GM12878 (cell line): ENCODE measurements around the gene PIP4K2A. TPM values are rescaled to one million over a fixed set of nuclear protein-coding genes. Genes with fewer than 3 reads are reported as not detected.

Experiments used
- ATAC-seq: fragments of 200-7000 bp; cut with Tn5 transposase; 3 replicates; pipeline ENCODE4 v1.9.1; 2020; ENCODE audit warnings: mild to moderate bottlenecking, moderate library complexity
- BruUV-seq: library from RNA; stranded (reverse); fragments of 400-500 nt; replicated peaks from 2 replicates; lab custom pipeline; 2021; lab: Mats Ljungman, UMichigan
- CTCF ChIA-PET: fragments of 300-600 bp; sonication (Branson Sonifier 250); formaldehyde crosslinking; extraction: SDS; loops from one replicate; lab custom pipeline; 2021; ENCODE audit warnings: inconsistent platforms; lab: Yijun Ruan, JAX
- POLR2A ChIA-PET: fragments of 350-600 bp; formaldehyde crosslinking; extraction: SDS; loops from one replicate; lab custom pipeline; 2021; ENCODE audit warnings: inconsistent platforms; lab: Charles Lee
- RAD21 ChIA-PET: fragments of 300-600 bp; sonication (Branson Sonifier 250); formaldehyde crosslinking; loops from one replicate; lab custom pipeline; 2023; ENCODE audit warnings: antibody characterized with exemption; ENCODE audit not compliant: unreplicated experiment; lab: Charles Lee
- SMC1A ChIA-PET: fragments of 300-600 bp; sonication (Branson Sonifier 250); formaldehyde crosslinking; loops from one replicate; lab custom pipeline; 2023; ENCODE audit not compliant: unreplicated experiment, uncharacterized antibody; lab: Charles Lee
- DNase-seq: peaks from one replicate; pipeline ENCODE4 v3.0.0-alpha.2; 2011; ENCODE audit warnings: low read depth, low spot score
- FAIRE-seq: peaks from 3 replicates; lab custom pipeline; 2011; peaks lifted over from hg19 to GRCh38; lab: Jason Lieb, UNC
- H2AFZ ChIP-seq: 2 replicates; pipeline ENCODE4 v1.6.0; 2011; ENCODE audit warnings: low read depth, low read length, control low read depth; ENCODE audit not compliant: control insufficient read depth
- H3K27ac ChIP-seq: 2 replicates; pipeline ENCODE4 v1.5.1; 2011; ENCODE audit warnings: control low read depth; ENCODE audit not compliant: control insufficient read depth, insufficient read depth
- H3K27me3 ChIP-seq, 2 experiments: replicated peaks in 1 of 2; 2 replicates each; pipeline versions ENCODE4 v1.6.0 to v1.6.1; 2011; ENCODE audit warnings: low read length in 1 of 2; ENCODE audit not compliant: control insufficient read depth in 2 of 2, insufficient read depth in 2 of 2
- H3K36me3 ChIP-seq, 2 experiments: 2 replicates each; pipeline ENCODE4 v1.5.1; 2011; ENCODE audit warnings: low read length in 1 of 2; ENCODE audit not compliant: control insufficient read depth in 2 of 2, insufficient read depth in 2 of 2
- H3K4me1 ChIP-seq: 2 replicates; pipeline ENCODE4 v1.6.1; 2011; ENCODE audit warnings: mild to moderate bottlenecking, low read length, moderate library complexity, mixed read lengths; ENCODE audit not compliant: control insufficient read depth, insufficient read depth
- H3K4me2 ChIP-seq: 2 replicates; pipeline ENCODE4 v1.6.0; 2011; ENCODE audit warnings: control low read depth; ENCODE audit not compliant: control insufficient read depth, insufficient read depth
- H3K4me3 ChIP-seq: fragments of 200-600 bp; sonication (generic); 2 replicates; pipeline ENCODE4 v1.5.1; 2016
- H3K79me2 ChIP-seq: 2 replicates; pipeline ENCODE4 v1.6.0; 2011; ENCODE audit warnings: low read length; ENCODE audit not compliant: control insufficient read depth, insufficient read depth
- H3K9ac ChIP-seq: 2 replicates; pipeline ENCODE4 v1.8.0; 2011; ENCODE audit warnings: low read length, control low read depth, mixed read lengths; ENCODE audit not compliant: control insufficient read depth, insufficient read depth
- H3K9me3 ChIP-seq: replicated peaks from 3 replicates; pipeline ENCODE4 v1.5.1; 2011; ENCODE audit warnings: mild to moderate bottlenecking, low read length; ENCODE audit not compliant: control insufficient read depth, insufficient read depth
- H4K20me1 ChIP-seq: 2 replicates; pipeline ENCODE4 v1.6.0; 2011; ENCODE audit not compliant: control insufficient read depth, insufficient read depth
- BACH1 ChIP-seq: fragments of 450-650 bp; IDR thresholded peaks from 2 replicates; pipeline ENCODE4 v1.6.1; 2017; ENCODE audit warnings: mild to moderate bottlenecking, borderline replicate concordance
- BCL11A ChIP-seq: IDR thresholded peaks from 2 replicates; pipeline ENCODE4 v1.6.1; 2011; ENCODE audit warnings: low read depth, low read length
- CHD2 ChIP-seq: IDR thresholded peaks from 2 replicates; pipeline ENCODE4 v1.6.1; 2011; ENCODE audit warnings: low read depth, low read length, improper control_type of control experiment, borderline replicate concordance
- CHD4 ChIP-seq: fragments of 200-600 bp; sonication (generic); IDR thresholded peaks from 2 replicates; pipeline ENCODE4 v1.6.1; 2016; ENCODE audit warnings: mild to moderate bottlenecking
- CREB1 ChIP-seq: IDR thresholded peaks from 2 replicates; pipeline ENCODE4 v1.6.1; 2012; ENCODE audit warnings: low read depth, mild to moderate bottlenecking, inconsistent platforms
- EED ChIP-seq: sonication (generic); IDR thresholded peaks from 2 replicates; pipeline ENCODE4 v1.6.1; 2016; ENCODE audit warnings: antibody characterized with exemption, low read depth
- FOXM1 ChIP-seq: IDR thresholded peaks from 2 replicates; pipeline ENCODE4 v1.6.1; 2012; ENCODE audit warnings: low read depth, mild to moderate bottlenecking, inconsistent platforms, low read length, moderate library complexity
- IKZF2 ChIP-seq, 2 experiments: fragments of 450-650 bp; IDR thresholded peaks; 2 replicates each; pipeline ENCODE4 v1.6.1; 2017; ENCODE audit warnings: mild to moderate bottlenecking in 2 of 2, moderate library complexity in 2 of 2
- JUNB ChIP-seq: IDR thresholded peaks from 2 replicates; pipeline ENCODE4 v1.6.1; 2016; ENCODE audit warnings: antibody characterized with exemption, mild to moderate bottlenecking
- JUND ChIP-seq: IDR thresholded peaks from 2 replicates; pipeline ENCODE4 v1.6.1; 2012; ENCODE audit warnings: low read depth, mild to moderate bottlenecking, low read length, improper control_type of control experiment, moderate library complexity
- LARP7 ChIP-seq: fragments of 450-650 bp; IDR thresholded peaks from 2 replicates; pipeline ENCODE4 v1.6.1; 2017; ENCODE audit warnings: mild to moderate bottlenecking
- MTA3 ChIP-seq: IDR thresholded peaks from 2 replicates; pipeline ENCODE4 v1.6.1; 2012; ENCODE audit warnings: low read length, inconsistent platforms, borderline replicate concordance
- NFYA ChIP-seq: IDR thresholded peaks from 2 replicates; pipeline ENCODE4 v1.6.1; 2011; ENCODE audit warnings: low read depth, mild to moderate bottlenecking, low read length, improper control_type of control experiment, borderline replicate concordance
- PAX5 ChIP-seq: IDR thresholded peaks from 2 replicates; pipeline ENCODE4 v1.6.1; 2011; ENCODE audit warnings: low read depth, low read length, borderline replicate concordance
- RAD21 ChIP-seq: IDR thresholded peaks from 2 replicates; pipeline ENCODE4 v1.6.1; 2011; ENCODE audit warnings: mild to moderate bottlenecking, low read depth, low read length, moderate library complexity; ENCODE audit not compliant: insufficient read depth
- SMC3 ChIP-seq: IDR thresholded peaks from 2 replicates; pipeline ENCODE4 v1.6.1; 2011; ENCODE audit warnings: low read length, improper control_type of control experiment, borderline replicate concordance
- SP1 ChIP-seq: IDR thresholded peaks from one replicate; pipeline ENCODE4 v1.6.1; 2011; ENCODE audit warnings: low read depth, low read length
- TAF1 ChIP-seq: IDR thresholded peaks from 2 replicates; pipeline ENCODE4 v1.6.1; 2011; ENCODE audit warnings: mild to moderate bottlenecking, low read depth, low read length, borderline replicate concordance
- ZBED1 ChIP-seq: IDR thresholded peaks from 2 replicates; pipeline ENCODE4 v1.6.1; 2016; ENCODE audit warnings: borderline replicate concordance
- WGBS: methylation state at CpG from one replicate; pipeline ENCODE4 v1.1.6; 2016; ENCODE audit warnings: low lambda C conversion rate; ENCODE audit not compliant: insufficient replicate concordance, insufficient coverage; ENCODE audit errors: missing lambda C conversion rate; 5-methylcytosine and 5-hydroxymethylcytosine counted together
- in situ Hi-C: fragments of 300-500 bp; cut with MboI; formaldehyde crosslinking; loops from 9 replicates; pipeline ENCODE4 v1.14.3; 2018; ENCODE audit warnings: mixed read lengths
- intact Hi-C: fragments of 100-400 bp; cut with micrococcal nuclease; formaldehyde crosslinking; loops from one replicate; pipeline ENCODE4 v1.14.2; 2022; ENCODE audit not compliant: unreplicated experiment
- polyA plus RNA-seq, 11 experiments: library from polyadenylated mRNA; depleted of rRNA in 4 of 11; unstranded in 6 of 11; stranded (reverse) in 5 of 11; fragments of >200 nt; fragmentation: Nextera tagmentation in 4 of 11; fragmentation: Illumina TruSeq in 1 of 11; extraction: Ambion mirVana in 4 of 11; extraction: Trizol in 1 of 11; gene quantifications; 1 replicate in 1 of 11; 2 replicates in 10 of 11; pipeline versions ENCODE4 v1.2.1 to v1.2.3, GENCODE V29; 2011 to 2016; ENCODE audit warnings: inconsistent platforms in 2 of 11, missing spikeins in 2 of 11, low read depth in 1 of 11
- total RNA-seq, 4 experiments: library from RNA; depleted of rRNA in 3 of 4; stranded (reverse); fragments of >200 nt in 3 of 4; fragmentation: Illumina TruSeq in 1 of 4; extraction: Trizol in 1 of 4; gene quantifications; 2 replicates each; pipeline versions ENCODE4 v1.2.1 to v1.2.3, GENCODE V29; 2013 to 2021
- TF ChIP-seq, protein P1 (sequence below): fragments of 450-650 bp; IDR thresholded peaks from 2 replicates; pipeline ENCODE4 v1.6.1; 2017; ENCODE audit warnings: mild to moderate bottlenecking, moderate library complexity
- TF ChIP-seq, protein P2 (sequence below): fragments of 450-650 bp; IDR thresholded peaks from 2 replicates; pipeline ENCODE4 v1.6.1; 2018; ENCODE audit warnings: mild to moderate bottlenecking, low read depth, moderate library complexity; ENCODE audit not compliant: partially characterized antibody

The PIP4K2A gene
- total and polyA plus RNA-seq, 10 of the 15 experiments (the other 5 are each of a cell fraction or from before 2014, with no cell fraction given): 54.3 to 139 (median 84.4) TPM

DNA sequence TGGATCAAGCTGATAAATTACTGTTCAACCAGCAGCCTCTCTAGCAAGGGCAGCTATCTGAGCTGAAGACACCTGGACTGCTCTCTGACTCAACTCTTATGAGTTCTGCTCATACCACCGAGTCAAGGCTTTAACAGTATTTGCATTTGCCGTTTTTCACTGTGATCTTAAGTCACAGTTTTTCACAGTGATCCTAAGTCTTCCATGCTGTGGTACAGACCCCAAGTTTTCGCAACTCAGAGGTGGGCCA, 31.3 kb downstream of the PIP4K2A start:
- DNase-seq (no peak), ATAC-seq (peak; percentile 71), FAIRE-seq (peak; percentile 38)
- Histone ChIP-seq H3K9ac (peak overlapping the region; percentile 54), H3K4me3 (peak overlapping the region; percentile 45; the same call in 1 of the 2 replicates), H3K27ac (peak overlapping the region; percentile 82), H3K9me3 (no peaks in the 10 kb centered on the region; the same call in 2 of the 3 replicates), H3K79me2 (peaks cover 99% of the 10 kb centered on the region), H3K27me3 (no peaks in the 10 kb centered on the region), H4K20me1 (peaks cover 3% of the 10 kb centered on the region; the same call in 1 of the 2 replicates), H3K4me2 (peak overlapping the region; percentile 94), H3K4me1 (peaks cover 43% of the 10 kb centered on the region), H3K36me3 (no peaks in the 10 kb centered on the region), H2AFZ (no peak overlapping the region)
- ChIA-PET POLR2A (interaction anchor here (0.6 to 3.4 kb wide), 15 partner anchors 9 to 238 kb away, joined by 3 to 13 read pairs (median 6); no protein-coding TSS in a partner anchor), RAD21 (interaction anchor here (0.6 to 5.3 kb wide), 26 partner anchors 9 to 306 kb away, joined by 3 to 48 read pairs (median 4); partner anchors contain the start of gene PIP4K2A), CTCF (interaction anchor here (0.6 to 1.7 kb wide), 6 partner anchors 12 to 84 kb away, joined by 3 to 10 read pairs (median 4); no protein-coding TSS in a partner anchor), SMC1A (interaction anchor here (0.8 to 11.0 kb wide), 27 partner anchors 9 to 689 kb away, joined by 3 to 107 read pairs (median 6); partner anchors contain the start of gene PIP4K2A)
- intact Hi-C loops (loop anchor here (2.0 kb wide), 1 partner anchor 14 kb away; no protein-coding TSS in a partner anchor), in situ Hi-C loops (no loop called here)
- 1% methylated on average over 3 of the region's 3 CpGs for WGBS
- BruUV-seq: no TSS peak
- TF ChIP-seq LARP7 (no peak), RAD21 (no peak), CREB1 (no peak; the same call in 1 of the 2 replicates), PAX5 (no peak), EED (no peak), BACH1 (no peak), MTA3 (no peak), ZBED1 (peak; percentile 71; the same call in 1 of the 2 replicates), SMC3 (peak; percentile 15; the same call in 1 of the 2 replicates), BCL11A (no peak), CHD2 (no peak), JUND (no peak), IKZF2 (IDR thresholded peaks at IDR 0.05) (0 out of 4 replicates have a peak, but pooled peaks have one; percentile 39 to 46), FOXM1 (no peak), TAF1 (peak; percentile 31; the same call in 1 of the 2 replicates), SP1 (no peak), CHD4 (no peak), NFYA (no peak), JUNB (no peak)
- TF ChIP-seq, protein P1, sequence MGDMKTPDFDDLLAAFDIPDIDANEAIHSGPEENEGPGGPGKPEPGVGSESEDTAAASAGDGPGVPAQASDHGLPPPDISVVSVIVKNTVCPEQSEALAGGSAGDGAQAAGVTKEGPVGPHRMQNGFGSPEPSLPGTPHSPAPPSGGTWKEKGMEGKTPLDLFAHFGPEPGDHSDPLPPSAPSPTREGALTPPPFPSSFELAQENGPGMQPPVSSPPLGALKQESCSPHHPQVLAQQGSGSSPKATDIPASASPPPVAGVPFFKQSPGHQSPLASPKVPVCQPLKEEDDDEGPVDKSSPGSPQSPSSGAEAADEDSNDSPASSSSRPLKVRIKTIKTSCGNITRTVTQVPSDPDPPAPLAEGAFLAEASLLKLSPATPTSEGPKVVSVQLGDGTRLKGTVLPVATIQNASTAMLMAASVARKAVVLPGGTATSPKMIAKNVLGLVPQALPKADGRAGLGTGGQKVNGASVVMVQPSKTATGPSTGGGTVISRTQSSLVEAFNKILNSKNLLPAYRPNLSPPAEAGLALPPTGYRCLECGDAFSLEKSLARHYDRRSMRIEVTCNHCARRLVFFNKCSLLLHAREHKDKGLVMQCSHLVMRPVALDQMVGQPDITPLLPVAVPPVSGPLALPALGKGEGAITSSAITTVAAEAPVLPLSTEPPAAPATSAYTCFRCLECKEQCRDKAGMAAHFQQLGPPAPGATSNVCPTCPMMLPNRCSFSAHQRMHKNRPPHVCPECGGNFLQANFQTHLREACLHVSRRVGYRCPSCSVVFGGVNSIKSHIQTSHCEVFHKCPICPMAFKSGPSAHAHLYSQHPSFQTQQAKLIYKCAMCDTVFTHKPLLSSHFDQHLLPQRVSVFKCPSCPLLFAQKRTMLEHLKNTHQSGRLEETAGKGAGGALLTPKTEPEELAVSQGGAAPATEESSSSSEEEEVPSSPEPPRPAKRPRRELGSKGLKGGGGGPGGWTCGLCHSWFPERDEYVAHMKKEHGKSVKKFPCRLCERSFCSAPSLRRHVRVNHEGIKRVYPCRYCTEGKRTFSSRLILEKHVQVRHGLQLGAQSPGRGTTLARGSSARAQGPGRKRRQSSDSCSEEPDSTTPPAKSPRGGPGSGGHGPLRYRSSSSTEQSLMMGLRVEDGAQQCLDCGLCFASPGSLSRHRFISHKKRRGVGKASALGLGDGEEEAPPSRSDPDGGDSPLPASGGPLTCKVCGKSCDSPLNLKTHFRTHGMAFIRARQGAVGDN: no peak
- TF ChIP-seq, protein P2, sequence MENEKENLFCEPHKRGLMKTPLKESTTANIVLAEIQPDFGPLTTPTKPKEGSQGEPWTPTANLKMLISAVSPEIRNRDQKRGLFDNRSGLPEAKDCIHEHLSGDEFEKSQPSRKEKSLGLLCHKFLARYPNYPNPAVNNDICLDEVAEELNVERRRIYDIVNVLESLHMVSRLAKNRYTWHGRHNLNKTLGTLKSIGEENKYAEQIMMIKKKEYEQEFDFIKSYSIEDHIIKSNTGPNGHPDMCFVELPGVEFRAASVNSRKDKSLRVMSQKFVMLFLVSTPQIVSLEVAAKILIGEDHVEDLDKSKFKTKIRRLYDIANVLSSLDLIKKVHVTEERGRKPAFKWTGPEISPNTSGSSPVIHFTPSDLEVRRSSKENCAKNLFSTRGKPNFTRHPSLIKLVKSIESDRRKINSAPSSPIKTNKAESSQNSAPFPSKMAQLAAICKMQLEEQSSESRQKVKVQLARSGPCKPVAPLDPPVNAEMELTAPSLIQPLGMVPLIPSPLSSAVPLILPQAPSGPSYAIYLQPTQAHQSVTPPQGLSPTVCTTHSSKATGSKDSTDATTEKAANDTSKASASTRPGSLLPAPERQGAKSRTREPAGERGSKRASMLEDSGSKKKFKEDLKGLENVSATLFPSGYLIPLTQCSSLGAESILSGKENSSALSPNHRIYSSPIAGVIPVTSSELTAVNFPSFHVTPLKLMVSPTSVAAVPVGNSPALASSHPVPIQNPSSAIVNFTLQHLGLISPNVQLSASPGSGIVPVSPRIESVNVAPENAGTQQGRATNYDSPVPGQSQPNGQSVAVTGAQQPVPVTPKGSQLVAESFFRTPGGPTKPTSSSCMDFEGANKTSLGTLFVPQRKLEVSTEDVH: no peak
